H1 (cell line): ENCODE data around the gene GADD45GIP1. TPM values are rescaled to one million over a fixed set of nuclear protein-coding genes. Genes with fewer than 3 reads are reported as not detected.

ENCODE experiments used
- CTBP2 ChIP-seq: IDR thresholded peaks from 2 replicates; pipeline ENCODE4 v1.7.0; 2011; ENCODE audit warnings: borderline replicate concordance, mild to moderate bottlenecking, moderate library complexity, mixed read lengths, low read length; ENCODE audit not compliant: insufficient read depth, insufficient read length
- JUND ChIP-seq: IDR thresholded peaks from 2 replicates; pipeline ENCODE4 v1.6.1; 2011; ENCODE audit warnings: mild to moderate bottlenecking, improper control_type of control experiment, low read length
- PHF8 ChIP-seq: fragments of 200-600 bp; sonication (generic); conservative IDR thresholded peaks from 2 replicates; pipeline ENCODE4 v1.7.1; 2012; ENCODE audit warnings: low read depth, mild to moderate bottlenecking, inconsistent platforms, low read length, moderate library complexity
- polyA plus RNA-seq, 7 experiments: library from polyadenylated mRNA; depleted of rRNA in 3 of 7; stranded (reverse) in 5 of 7; unstranded in 2 of 7; fragments of >200 nt in 5 of 7; fragments of 200-250 nt in 2 of 7; gene quantifications; 1 replicate in 5 of 7; 2 replicates in 1 of 7; 4 replicates in 1 of 7; pipeline versions ENCODE4 v1.2.1 to v1.2.3, GENCODE V29; 2011 to 2013; ENCODE audit warnings: missing spikeins in 2 of 7, mixed read lengths in 2 of 7
- total RNA-seq: library from RNA; stranded (reverse); fragmentation: NEBNext Ultra II Directional; extraction: Animal tissue kit (Norgen Biotek cat#: 25700); gene quantifications from 2 replicates; pipeline ENCODE4 v1.2.1, GENCODE V29; 2021
- TF ChIP-seq, protein P1 (sequence below): fragments of 300-600 bp; sonication (generic); IDR thresholded peaks from 2 replicates; pipeline ENCODE4 v1.7.1; 2012; ENCODE audit warnings: low read length, moderate library complexity, mild to moderate bottlenecking, inconsistent platforms; ENCODE audit not compliant: insufficient replicate concordance

GADD45GIP1 gene
- total and polyA plus RNA-seq, 2 of the 8 experiments (the other 6 are each of a cell fraction or from before 2014, with no cell fraction given) = 42.2 to 42.6 TPM

DNA sequence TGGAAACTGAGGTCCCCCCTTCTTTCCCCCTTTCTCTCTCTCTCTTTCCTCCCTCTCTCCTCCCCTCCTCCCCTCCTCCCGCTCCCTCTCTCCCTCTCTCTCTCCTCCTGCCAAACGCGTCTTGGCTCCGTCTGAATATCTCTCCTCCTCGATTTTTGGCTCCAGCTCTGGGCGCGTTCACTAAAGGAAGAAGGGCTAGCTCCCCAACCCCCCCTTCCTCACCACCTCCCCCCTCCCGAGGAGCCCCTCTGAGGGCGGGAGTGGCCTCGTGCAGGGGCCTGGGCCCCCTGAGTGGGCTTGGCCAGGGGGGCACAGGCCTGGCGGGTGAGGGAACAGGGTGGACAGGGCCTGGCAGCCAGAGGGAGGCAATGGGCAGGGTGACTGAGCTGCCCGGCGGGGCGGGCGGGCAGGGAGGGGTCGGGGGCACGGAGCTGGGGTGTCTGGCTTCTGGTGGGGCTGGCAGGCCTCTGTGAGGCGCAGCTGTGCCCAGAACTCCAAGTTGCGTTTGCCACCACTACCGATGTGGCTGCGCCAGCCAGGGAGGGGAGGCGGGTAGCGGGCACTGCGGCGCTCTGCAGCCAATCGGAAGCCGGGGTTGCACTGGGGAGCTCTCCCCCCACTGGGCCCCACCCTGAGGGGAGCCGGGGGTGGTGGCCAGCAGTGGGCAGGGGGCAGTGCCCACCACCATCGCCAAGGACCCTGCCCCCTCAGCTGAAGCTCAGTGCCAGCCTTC lies 45.3 kb upstream of the GADD45GIP1 start (continued):
- TF ChIP-seq CTBP2 (no peak), PHF8 (no peak), JUND (no peak)
- TF ChIP-seq, protein P1, sequence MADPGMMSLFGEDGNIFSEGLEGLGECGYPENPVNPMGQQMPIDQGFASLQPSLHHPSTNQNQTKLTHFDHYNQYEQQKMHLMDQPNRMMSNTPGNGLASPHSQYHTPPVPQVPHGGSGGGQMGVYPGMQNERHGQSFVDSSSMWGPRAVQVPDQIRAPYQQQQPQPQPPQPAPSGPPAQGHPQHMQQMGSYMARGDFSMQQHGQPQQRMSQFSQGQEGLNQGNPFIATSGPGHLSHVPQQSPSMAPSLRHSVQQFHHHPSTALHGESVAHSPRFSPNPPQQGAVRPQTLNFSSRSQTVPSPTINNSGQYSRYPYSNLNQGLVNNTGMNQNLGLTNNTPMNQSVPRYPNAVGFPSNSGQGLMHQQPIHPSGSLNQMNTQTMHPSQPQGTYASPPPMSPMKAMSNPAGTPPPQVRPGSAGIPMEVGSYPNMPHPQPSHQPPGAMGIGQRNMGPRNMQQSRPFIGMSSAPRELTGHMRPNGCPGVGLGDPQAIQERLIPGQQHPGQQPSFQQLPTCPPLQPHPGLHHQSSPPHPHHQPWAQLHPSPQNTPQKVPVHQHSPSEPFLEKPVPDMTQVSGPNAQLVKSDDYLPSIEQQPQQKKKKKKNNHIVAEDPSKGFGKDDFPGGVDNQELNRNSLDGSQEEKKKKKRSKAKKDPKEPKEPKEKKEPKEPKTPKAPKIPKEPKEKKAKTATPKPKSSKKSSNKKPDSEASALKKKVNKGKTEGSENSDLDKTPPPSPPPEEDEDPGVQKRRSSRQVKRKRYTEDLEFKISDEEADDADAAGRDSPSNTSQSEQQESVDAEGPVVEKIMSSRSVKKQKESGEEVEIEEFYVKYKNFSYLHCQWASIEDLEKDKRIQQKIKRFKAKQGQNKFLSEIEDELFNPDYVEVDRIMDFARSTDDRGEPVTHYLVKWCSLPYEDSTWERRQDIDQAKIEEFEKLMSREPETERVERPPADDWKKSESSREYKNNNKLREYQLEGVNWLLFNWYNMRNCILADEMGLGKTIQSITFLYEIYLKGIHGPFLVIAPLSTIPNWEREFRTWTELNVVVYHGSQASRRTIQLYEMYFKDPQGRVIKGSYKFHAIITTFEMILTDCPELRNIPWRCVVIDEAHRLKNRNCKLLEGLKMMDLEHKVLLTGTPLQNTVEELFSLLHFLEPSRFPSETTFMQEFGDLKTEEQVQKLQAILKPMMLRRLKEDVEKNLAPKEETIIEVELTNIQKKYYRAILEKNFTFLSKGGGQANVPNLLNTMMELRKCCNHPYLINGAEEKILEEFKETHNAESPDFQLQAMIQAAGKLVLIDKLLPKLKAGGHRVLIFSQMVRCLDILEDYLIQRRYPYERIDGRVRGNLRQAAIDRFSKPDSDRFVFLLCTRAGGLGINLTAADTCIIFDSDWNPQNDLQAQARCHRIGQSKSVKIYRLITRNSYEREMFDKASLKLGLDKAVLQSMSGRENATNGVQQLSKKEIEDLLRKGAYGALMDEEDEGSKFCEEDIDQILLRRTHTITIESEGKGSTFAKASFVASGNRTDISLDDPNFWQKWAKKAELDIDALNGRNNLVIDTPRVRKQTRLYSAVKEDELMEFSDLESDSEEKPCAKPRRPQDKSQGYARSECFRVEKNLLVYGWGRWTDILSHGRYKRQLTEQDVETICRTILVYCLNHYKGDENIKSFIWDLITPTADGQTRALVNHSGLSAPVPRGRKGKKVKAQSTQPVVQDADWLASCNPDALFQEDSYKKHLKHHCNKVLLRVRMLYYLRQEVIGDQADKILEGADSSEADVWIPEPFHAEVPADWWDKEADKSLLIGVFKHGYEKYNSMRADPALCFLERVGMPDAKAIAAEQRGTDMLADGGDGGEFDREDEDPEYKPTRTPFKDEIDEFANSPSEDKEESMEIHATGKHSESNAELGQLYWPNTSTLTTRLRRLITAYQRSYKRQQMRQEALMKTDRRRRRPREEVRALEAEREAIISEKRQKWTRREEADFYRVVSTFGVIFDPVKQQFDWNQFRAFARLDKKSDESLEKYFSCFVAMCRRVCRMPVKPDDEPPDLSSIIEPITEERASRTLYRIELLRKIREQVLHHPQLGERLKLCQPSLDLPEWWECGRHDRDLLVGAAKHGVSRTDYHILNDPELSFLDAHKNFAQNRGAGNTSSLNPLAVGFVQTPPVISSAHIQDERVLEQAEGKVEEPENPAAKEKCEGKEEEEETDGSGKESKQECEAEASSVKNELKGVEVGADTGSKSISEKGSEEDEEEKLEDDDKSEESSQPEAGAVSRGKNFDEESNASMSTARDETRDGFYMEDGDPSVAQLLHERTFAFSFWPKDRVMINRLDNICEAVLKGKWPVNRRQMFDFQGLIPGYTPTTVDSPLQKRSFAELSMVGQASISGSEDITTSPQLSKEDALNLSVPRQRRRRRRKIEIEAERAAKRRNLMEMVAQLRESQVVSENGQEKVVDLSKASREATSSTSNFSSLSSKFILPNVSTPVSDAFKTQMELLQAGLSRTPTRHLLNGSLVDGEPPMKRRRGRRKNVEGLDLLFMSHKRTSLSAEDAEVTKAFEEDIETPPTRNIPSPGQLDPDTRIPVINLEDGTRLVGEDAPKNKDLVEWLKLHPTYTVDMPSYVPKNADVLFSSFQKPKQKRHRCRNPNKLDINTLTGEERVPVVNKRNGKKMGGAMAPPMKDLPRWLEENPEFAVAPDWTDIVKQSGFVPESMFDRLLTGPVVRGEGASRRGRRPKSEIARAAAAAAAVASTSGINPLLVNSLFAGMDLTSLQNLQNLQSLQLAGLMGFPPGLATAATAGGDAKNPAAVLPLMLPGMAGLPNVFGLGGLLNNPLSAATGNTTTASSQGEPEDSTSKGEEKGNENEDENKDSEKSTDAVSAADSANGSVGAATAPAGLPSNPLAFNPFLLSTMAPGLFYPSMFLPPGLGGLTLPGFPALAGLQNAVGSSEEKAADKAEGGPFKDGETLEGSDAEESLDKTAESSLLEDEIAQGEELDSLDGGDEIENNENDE = no peak
- TF ChIP-seq, all 59 proteins: peak for 0
